Ureter (tissue), 1 donor: Measurements from ENCODE around the gene NPHP1. TPM values are rescaled to one million over a fixed set of nuclear protein-coding genes. Genes with fewer than 3 reads are reported as not detected.
"Not testable (repeated sequence)": the region's sequence is repeated elsewhere in the genome, so short reads cannot be mapped to it uniquely, and the experiment has no call there.

Source experiments
- DNase-seq: peaks from one replicate; pipeline ENCODE4 v3.0.0-alpha.2; 2020; ENCODE audit warnings: low spot score
- total RNA-seq: library from RNA; stranded (reverse); gene quantifications from one replicate; pipeline ENCODE4 v1.2.4, GENCODE V29; 2023
- donor health status: DM: yes; HTN: yes; CAD: no.

The NPHP1 gene
- total RNA-seq: 10.2 TPM

DNA sequence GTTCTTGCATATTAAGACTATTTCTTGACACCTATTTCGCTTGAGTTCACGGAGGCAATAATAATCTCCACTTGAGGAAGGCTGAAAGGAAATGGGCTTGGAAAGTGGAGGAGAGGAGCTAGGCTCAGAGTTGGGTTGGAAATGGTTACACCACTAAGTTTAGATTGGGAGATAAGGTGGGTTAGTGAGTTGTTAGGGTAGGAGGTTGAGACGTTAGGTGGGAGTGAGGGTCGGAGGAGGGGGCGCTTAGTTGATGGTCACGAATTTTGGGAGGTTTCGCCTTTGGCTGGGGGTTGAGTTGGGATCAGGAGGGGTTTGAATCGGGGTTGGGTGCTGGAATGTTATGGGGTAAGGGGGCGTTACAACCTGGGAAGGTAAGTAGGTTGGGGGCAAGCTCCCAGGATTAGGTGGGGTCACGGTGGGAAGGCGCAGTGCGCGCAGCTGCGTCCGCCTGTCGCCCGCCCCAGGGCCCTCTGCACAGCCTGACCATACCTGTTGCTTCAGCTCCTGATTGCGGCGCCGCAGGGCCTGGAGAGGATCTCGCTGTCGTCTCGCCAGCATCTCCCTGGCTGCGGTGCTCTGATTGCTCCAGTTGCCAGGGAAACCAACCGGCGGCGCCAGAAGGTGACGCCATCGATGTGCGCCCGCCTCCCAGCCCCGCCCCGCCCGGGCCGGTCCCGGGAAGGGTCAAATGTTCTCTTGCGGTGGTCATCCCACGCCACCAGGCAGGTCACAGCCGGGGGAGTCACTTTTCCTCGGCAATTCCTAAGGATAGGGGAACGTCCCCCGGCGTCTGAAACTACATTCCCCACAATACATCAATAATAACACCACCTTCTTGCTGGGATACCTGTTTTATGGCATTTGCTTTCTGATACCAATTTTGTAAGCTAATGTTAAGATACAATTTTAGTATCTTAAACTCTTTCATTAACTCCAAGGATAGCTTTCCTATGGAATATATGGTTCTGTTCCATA is at the start of gene NPHP1:
TSS of gene NPHP1 (minus strand) at position 606 of the 978 bp plus-strand sequence. CDS start at position 561, 45 bp downstream.
- DNase-seq: peak; percentile 87

DNA sequence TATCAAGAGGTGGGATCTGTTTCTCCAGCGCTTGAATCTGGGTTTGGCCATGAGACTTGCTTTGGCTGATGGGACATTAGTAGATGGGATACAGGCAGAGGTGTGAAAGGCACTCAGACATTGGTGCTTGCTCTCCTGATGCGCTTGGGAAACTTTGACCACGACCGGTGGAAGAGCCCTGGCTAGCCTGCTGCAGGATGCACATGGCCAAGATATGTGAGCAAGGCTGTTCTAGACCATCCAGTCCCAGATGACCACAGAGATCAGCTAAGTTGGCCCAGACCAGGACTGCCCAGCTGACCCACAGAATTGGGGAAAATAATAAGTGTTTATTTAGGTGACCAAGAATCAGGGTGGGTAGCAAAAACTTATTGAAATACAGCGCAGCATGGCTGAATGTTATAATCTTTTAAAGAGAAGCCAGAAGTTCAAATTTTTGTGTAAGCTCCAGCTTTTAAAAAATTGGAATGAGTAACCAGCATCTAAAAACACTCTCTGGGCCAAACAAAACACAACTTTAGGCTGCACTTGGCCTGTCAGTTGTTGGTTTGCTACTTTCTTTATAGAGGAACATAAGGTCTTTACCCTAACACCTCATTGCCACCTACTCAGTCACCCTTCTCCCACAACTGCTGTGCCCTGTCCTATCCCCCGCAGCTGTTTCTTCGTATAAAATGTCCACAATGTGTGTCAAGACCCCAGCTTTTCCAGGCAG is 43.4 kb upstream of the NPHP1 start:
- DNase-seq: not testable (repeated sequence)

DNA sequence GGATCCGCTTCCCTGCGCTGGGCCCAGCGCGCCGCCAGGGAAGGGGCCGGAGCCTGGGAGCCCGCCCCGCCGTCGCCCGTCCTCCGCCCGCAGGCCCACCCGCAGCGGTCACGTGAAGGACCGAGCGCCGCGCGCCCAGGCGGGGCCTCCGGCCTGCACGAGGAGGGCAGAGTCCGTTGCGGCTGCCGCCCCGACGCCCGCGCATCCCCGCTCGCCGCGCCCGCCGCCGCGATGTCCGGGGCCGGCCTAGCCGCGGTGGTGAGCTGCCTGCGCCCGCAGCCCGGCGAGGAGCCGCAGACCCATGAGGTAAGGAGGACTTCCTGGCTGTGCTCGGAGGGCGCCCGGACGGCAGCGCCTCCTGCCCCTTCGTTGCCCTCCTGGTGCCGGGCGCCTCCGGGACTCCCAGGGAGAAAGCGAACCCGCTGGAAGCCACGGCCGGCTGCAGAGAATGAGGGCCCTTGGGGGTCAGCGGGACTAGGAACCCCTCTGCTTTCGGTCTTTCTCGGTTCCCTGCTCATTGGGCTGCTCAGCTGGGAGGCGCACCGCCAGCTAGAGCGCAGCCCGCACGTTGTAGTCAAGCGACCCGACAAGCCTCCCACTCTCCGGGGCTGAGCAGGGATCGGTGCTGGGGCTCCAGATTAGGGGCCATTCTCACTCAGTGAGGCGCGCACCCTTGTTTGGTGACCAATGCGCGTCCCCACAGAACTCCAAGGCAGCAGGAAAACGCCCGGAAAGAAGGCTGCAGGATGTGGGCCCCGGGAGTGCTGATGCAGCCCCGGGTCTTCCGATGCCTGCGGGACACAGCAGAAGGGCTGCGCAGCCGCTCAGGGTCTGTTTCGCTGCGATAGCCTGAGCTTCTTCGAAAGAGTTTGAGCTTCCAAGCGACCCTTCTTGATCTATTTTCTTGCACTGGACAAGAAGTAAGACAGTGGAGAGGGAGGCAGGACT is 40.9 kb upstream of the NPHP1 start:
- not testable (repeated sequence) for DNase-seq

DNA sequence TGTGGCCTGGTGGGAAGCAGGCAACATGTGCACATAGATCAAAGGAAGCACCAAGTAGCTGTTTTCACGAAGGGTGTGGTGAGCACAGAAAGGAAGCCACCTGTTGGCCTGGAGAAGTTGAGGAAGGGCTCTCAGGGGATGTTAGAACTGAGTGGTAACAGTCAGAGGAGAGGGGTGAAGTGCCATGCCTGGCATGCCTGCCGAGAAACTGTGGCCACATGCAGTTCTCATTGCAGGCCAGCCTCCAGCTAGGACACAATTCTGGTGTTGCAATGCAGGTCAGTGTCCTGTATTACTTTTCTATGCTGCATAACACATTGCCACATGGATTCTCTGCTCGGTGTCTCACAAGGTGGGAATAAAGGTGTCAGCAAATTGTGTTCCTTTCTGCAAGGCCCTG is 38.5 kb upstream of the NPHP1 start:
- DNase-seq: not testable (repeated sequence)

DNA sequence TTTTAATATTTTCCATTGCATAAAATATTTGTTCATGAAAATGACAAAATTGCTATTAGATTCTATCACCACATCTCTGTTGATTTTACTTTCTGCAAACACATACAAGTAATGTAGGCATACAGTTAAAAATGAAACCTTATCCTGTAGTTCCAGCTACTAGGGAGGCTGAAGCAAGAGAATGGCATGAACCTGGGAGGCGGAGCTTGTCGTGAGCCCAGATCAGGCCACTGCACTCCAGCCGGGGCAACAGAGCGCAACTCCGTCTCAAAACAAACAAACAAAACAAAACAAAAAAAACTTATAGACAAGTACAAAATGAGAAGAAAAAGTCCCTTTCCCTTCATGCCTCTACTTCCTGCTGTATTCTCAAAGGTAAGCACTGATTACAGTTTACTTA is 29.7 kb upstream of the NPHP1 start:
- not testable (repeated sequence) for DNase-seq

DNA sequence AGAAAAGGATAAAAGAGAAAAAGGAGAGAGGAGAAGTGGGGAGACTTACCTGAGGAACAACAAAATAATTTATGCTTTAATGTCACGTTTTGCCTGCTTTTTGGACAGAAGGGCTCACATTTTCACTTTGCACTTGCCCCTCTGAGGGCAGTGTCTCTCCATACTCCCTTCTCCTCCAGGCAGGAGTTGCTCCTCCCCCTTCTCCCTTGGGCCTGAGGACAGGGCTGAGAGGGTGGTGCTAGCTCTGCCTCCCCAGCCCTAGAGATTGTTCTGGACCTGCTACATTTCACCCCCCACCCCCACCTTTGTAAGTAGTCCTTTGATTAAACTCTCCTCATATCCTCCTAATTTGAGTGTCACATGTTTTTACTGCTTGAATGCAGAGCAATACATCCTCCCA is 25.1 kb upstream of the NPHP1 start:
- not testable (repeated sequence) for DNase-seq

DNA sequence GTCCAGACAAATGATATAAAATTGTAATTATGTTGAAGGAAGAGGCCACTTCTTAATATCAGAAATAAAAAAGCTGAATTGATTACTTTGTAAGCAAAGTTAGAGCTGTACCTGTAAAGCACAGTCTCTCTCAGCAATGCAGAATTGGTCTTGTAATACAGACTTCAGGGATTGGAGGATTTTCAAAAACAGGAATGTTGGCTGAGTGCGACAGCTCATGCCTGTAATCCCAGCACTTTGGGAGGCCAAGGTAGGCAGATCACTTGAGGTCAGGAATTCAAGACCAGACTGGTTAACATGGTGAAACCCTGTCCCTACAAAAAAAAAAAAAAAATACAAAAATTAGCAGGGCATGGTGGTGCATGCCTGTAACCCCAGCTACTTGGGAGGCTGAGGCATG is 17.8 kb upstream of the NPHP1 start:
- not testable (repeated sequence) for DNase-seq

DNA sequence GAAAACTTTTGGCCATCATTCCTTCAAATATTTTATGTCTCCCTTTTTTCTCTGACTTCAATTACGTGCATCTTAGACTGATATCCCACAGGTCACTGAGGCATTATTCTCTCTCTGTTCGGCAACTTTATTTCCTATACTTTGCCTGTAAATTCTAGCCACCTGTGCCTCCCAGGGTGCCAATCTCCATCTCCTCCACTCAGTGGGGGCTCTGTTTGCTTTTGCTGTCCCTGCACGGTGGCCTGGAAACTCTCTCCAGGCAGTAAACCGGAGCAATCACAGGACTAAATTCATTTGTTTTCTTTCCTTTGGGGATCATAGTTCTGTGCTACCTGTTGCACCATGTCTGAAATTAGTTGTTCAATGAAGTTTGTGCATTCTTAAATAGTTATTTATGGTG is 17.1 kb upstream of the NPHP1 start:
- DNase-seq: no peak

DNA sequence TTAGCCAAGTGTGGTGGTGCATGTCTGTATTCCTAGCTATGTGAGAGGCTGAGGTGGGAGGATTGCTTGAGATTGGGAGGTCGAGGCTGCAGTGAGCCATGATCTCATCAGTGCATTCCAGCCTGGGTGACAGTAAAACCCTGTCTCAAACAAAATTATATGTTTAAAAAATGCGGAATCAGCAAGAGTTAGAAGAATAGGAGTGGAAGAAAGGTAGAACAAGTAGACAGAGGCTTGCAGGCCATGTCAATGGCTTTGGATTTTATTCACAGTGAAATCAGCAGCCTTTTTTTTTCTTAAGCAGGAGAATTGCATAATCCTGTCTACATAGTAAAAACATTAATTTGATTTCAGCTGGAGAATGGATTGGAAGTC is 15.4 kb upstream of the NPHP1 start:
- no peak for DNase-seq

DNA sequence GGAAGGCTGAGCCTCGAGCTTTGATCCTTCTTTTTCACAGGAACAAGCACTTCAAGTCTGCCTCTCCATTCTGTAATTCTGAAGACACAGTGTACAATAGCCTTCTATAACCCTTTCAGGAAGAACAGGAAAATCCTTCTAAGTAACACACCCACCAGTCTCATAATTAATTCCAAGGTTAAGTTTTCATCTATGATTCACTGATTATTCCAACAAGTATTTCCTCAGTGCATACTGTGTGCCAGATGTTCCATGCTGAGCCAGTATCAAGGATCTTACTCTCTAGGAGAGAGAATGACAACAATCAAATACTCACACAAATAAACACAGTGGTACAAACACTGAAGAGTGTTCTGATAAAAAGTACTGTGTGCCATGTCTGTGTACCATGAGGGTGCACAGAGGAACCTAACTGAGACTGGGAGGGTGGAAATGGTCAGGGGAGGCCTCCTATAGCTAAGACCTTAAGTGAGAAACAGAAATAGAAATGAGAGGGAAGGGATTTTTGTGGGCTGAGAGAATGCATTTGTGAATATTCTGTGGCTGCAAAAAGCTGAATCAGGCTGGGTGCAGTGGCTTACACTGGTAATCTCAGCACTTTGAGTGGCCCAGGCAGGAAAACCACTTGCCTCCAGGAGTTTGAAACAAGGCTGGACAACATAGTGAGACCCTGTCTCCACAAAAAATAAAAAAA is 14.8 kb upstream of the NPHP1 start:
- DNase-seq: no peak

DNA sequence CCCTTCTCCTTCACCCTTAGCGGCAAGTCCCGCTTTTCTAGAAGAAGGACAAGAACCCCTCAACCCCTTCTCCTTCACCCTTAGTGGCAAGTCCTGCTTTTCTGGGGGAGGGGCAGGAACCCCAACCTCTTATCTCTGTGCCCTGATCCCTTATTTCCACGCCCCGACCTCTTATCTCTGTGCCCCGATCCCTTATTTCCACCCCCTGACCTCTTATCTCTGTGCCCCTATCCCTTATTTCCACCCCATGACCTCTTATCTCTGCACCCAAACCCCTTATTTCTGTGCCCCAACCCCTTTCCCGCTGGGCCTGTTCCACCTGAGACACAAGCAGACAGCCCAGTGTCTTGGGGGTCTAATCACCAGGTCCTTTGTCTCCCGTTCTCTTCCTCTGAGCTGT is 14.1 kb upstream of the NPHP1 start:
- not testable (repeated sequence) for DNase-seq

DNA sequence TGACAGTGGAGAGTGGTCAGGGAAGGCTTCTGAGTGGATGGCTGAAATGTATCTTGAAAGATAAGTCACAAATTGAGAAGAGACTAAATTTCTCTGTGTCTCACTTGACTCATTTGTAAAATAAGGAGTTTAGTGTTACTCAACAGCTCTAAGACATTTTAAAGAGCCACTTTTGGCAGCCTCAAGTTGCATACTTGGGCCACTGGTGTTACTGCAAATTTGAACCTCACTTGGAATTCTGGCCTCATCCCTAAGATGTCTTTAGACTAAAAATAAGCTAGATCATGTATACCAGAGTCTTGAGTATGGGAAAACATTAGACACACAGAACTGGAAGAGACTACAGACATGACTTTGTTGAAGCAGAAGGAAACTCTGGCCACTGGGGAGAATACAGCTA is 12.0 kb upstream of the NPHP1 start:
- no peak for DNase-seq

DNA sequence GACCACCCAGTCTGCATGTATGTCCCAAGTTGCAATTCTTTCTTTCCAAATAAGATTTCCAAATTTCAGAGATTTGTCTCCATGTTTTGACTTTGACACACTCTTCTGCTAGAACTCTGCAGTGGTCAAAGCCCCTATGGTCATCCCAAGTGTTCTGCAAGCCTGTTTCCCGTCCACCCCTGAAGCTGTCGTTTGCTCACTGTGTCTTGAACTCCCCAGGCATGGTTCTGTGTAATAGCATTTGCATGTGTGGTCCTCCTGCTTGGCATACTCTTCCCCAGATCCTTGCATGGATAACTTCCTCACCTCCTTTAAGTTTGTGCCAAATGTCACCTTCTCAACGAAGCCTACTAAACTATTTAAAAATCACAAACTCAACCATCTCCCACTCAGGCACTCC is 11.4 kb upstream of the NPHP1 start:
- no peak for DNase-seq

DNA sequence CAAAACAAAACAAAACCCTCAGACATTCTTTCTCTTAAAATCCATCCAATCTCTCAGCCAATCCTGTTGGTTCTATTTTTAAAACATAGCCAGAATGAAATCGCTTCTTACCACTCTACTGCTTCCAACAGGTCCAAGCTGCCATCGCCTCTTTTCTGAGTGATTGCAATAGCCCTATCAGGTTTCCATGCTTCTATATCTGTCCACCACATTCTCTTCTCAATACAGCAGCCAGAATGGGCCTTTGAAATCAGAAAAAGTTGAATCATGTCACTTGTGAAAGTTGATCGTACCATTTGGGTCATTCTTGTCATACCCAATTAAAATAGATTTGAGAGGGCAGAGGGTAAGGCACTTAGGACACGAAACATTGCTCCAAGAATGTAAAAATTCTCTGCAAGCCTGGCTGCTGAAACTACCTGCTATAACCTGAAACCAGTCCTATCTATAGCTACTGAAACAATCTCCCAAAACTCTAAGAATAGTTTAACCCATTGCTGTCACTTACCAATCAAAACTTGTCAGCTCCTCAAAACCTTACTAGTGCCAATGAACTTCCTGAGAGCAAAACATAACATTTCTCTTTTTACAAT is 10.8 kb upstream of the NPHP1 start:
- DNase-seq: no peak

DNA sequence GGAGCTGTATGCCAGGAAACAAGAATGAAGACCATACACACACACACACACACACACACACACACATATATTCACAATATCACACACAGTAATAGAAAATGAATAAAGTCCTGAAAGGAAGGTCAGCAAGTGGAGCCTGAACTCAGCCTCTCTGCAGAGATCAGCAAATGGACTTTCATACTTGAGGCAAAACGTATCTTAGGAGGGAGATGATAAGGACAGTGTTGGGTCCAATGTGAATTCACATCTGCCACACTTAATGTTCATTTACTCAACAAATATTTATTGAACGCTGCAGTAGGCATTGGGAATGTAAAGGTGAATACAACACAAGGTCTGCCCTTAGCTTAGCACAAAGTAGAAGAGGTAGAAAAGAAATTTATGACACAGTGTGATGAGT is 10.3 kb upstream of the NPHP1 start:
- no peak for DNase-seq

DNA sequence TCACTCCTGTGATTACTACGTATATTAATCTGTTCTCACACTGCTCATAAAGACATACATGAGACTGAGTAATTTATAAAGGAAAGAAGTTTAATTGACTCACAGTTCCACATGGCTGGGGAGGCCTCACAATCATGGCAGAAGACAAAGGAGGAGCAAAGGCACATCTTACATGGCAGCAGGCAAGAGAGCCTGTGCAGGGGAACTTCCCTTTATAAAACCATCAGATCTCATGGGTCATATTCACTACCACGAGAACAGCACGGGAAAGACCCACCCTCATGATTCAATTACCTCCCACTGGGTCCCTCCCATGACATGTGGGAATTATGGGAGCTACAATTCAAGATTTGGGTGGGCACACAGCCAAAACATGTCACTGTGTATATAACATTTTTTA is 8.7 kb upstream of the NPHP1 start:
- DNase-seq: not testable (repeated sequence)

DNA sequence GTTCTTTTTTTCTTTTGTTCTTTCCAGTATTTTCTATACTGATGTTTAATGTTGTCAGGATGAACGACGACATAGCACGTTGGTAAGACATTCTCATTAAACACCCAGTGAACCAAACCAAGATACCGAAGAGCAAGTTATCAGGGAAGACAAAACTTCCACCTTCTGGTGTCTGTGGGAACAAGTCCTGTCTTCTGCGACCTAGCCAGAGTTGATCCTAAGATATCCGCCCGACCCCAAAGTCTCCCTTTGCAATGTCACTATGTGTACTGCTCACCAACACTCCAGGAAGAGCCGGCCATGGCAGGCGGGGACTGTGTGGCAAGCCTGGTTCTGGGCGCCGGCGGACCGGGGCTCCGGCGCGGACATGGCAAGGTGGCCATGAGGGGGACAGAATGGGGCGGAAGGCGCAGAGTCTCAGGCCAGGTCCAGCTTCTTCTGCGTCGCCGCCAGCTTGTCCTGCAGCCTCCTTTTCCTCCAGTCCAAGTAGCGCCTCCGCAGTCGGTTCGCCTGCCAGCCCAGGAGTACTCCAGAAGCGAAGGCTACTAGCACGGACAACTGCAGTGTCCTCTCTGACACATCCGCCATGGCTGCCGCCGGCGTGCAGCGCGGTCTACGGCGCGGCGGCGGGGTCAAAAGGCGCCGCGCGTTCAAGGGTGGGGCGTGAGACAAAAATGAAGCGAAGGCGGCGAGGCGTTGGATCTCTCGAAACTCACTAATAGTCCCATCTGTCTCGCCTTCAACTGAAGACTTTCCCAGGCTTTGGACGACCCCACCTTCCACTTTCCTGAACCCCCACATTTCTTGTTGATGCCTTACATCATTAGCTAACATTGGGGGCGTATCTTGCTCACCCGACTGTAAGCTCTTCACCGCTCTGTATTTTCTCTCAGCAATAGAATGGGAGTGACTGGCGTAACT is 7.4 kb upstream of the NPHP1 start, which contains the start of gene MTLN:
TSS of gene MTLN (minus strand) at position 610 of the 921 bp plus-strand sequence. CDS start at position 588, 22 bp downstream.
- DNase-seq: peak; percentile 75

DNA sequence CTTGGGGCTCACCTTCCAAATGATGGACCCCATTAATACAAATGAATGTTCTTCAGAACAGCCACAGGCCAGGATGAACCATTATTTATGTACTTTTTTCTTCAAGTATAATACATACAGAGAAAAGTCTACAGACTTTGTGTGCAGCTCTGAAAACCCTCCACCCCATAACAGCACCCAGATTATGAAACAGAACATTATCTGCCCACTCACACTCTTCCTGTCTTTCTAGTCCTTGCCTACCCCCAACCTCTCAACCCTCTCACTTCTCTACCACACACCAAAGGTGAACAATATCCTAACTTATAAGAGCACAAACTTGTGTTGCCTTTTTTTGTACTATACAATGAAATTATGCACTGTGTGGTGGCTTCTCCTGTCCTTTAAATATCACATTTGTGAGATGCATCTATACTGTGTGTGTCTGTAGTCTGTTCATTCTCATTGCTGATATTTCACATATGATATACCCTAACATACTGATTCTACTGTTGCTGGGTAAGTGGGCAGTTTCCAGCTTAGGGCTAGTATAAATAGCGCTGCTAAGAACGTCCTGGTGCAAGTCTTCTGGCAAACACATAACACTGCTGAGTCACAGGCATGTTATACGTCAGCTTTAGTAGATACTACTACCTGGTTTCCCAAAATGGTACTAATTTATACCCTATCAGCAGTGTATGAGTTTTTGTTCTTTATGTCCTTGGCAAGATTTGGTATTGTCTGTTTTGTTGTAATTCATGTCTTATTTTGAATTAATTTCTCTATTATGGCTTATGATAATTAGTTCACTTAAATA is 1.0 kb upstream of the NPHP1 start:
- no peak for DNase-seq

DNA sequence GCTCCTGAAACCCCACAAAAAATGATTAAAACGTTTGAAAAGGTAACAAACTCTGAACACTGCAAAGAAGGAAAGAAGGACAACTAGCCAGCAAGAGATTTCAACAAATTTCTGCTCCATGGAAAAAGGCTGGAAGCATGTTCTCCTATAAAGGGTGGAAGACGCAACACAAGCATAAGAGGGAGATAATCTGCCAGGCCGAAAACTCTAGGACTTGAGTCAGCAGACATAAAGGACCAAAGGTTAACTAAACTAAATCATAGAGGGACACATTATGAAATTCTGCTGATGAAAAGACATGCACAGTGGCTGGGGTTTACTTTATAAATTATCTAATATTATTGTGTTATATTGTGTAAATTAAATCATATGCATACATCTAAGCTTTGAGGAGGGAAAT is 6.8 kb downstream of the NPHP1 start:
- no peak for DNase-seq
